Upper lobe of left lung (tissue), 4 donors: ENCODE results near the gene YIPF1.

Experiments
- POLR2A ChIP-seq, 4 donors: fragments of 450-650 bp; IDR thresholded peaks; one replicate each; pipeline ENCODE4 v1.5.1; 2016 to 2017; ENCODE audit warnings: antibody characterized with exemption in 4 of 4, mild to moderate bottlenecking in 2 of 4
- POLR2AphosphoS5 ChIP-seq, 2 donors: sonication (generic); formaldehyde crosslinking; IDR thresholded peaks; one replicate each; pipeline ENCODE4 v1.5.1; 2017; ENCODE audit warnings: antibody characterized with exemption in 2 of 2
- TF ChIP-seq, protein P1 (sequence below), 6 experiments: fragments of 450-650 bp in 4 of 6; fragments of 200-600 bp in 2 of 6; sonication (generic) in 2 of 6; IDR thresholded peaks; one replicate each; pipeline ENCODE4 v1.5.1; 2016 to 2019; ENCODE audit warnings: antibody characterized with exemption in 6 of 6

DNA sequence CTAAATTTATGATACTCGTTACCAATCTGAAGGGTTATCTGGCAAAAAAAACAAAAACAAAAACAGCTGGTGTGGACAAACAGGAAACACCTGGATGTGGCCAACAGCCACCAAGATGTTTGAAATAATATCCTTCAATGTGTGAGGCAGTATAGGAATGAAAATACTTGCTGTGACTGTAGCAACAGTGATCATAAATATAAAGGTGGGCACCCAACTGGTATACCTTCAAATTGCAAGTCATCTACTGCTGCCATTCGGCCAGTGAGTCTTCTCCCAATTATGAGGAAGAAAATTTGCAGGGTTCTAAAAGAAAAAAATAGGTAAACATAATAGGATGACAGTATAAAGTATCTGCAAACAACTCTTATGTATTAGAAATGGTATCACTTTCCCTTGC lies 916 bp downstream of the YIPF1 start:
- TF ChIP-seq POLR2A (IDR thresholded peaks at IDR 0.05): no peak
- TF ChIP-seq, protein P1, sequence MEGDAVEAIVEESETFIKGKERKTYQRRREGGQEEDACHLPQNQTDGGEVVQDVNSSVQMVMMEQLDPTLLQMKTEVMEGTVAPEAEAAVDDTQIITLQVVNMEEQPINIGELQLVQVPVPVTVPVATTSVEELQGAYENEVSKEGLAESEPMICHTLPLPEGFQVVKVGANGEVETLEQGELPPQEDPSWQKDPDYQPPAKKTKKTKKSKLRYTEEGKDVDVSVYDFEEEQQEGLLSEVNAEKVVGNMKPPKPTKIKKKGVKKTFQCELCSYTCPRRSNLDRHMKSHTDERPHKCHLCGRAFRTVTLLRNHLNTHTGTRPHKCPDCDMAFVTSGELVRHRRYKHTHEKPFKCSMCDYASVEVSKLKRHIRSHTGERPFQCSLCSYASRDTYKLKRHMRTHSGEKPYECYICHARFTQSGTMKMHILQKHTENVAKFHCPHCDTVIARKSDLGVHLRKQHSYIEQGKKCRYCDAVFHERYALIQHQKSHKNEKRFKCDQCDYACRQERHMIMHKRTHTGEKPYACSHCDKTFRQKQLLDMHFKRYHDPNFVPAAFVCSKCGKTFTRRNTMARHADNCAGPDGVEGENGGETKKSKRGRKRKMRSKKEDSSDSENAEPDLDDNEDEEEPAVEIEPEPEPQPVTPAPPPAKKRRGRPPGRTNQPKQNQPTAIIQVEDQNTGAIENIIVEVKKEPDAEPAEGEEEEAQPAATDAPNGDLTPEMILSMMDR (IDR thresholded peaks at IDR 0.05): no peak
- no peak for TF ChIP-seq POLR2AphosphoS5 (IDR thresholded peaks at IDR 0.05)
